HEK293T (cell line): ENCODE results near the gene XAB2.

Source experiments
- ARNT ChIP-seq: fragments of 450-650 bp; IDR thresholded peaks from 2 replicates; pipeline ENCODE4 v1.6.1; 2017; ENCODE audit warnings: mild to moderate bottlenecking
- ELF4 ChIP-seq: fragments of 450-650 bp; IDR thresholded peaks from 2 replicates; pipeline ENCODE4 v1.6.1; 2017; ENCODE audit warnings: antibody characterized with exemption
- FOXK2 ChIP-seq: fragments of 450-650 bp; IDR thresholded peaks from 2 replicates; pipeline ENCODE4 v1.6.1; 2016; ENCODE audit warnings: mild to moderate bottlenecking
- FOXM1 ChIP-seq: fragments of 450-650 bp; IDR thresholded peaks from 2 replicates; pipeline ENCODE4 v1.6.1; 2017; ENCODE audit warnings: mild to moderate bottlenecking, borderline replicate concordance
- SP1 ChIP-seq: fragments of 450-650 bp; IDR thresholded peaks from 2 replicates; pipeline ENCODE4 v1.6.1; 2017
- SUZ12 ChIP-seq: fragments of 450-650 bp; IDR thresholded peaks from 2 replicates; pipeline ENCODE4 v1.6.1; 2016; ENCODE audit warnings: mild to moderate bottlenecking
- TARDBP ChIP-seq: fragments of 450-650 bp; IDR thresholded peaks from 2 replicates; pipeline ENCODE4 v1.6.1; 2016

DNA sequence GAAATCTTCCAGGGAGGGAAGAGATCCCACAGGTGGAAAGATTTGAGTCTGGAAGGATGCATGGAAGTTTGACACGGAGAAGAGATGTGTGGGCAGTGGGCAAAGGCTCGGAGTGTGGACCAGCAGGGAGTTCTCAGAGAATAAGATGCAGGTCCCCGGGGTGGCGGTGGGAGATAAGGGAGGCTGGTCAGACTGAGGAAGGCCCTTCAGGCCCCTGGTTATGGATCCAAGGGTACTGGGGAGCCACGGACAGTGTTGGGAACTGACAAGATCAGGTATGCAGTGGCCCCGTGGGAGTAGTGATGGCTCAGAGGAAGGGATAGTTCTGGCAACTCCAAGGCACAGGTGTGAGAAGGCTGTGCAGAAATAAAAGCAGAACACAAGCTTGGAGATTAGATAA is 31.2 kb downstream of the XAB2 start:
- no peak for TF ChIP-seq FOXK2
- no peak for TF ChIP-seq SUZ12
- no peak for TF ChIP-seq FOXM1
- no peak for TF ChIP-seq ELF4
- no peak for TF ChIP-seq SP1
- TF ChIP-seq TARDBP, result no peak
- TF ChIP-seq ARNT, result no peak
